ENCODE results near the gene SLC39A11.

The SLC39A11 gene

DNA sequence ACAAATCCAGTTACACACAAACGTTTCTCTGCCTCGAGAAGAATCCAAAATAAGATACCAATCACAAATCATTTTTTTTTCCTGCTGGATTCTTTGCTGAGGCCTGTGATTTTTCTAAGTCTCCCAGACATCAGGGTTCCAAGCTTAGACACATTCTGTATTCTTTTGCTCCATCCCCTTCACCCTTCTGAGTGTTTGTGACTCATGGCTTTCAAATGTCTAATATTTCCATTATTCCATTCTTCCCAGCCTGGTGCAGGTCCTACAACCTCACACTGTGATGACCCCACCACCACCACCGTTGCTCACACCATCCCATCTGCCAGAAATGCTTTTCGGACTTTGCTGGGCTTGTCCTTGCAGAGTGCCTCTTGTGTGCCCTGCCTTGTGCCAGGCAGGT lies 491.6 kb downstream of the SLC39A11 start:
- H3K27me3 ChIP-seq (ENCODE audit: control insufficient read depth in 1 of 2, insufficient read depth in 1 of 2, low read length in 2 of 2), result peaks cover 0 to 16% of the 10 kb centered on the region in 2 experiments
- H3K4ac ChIP-seq (ENCODE audit: low read depth in 1 of 2, low read length in 2 of 2), result no peak overlapping the region
- no peak overlapping the region for H2AFZ ChIP-seq (ENCODE audit: low read depth, low read length)
- H3K4me2 ChIP-seq (ENCODE audit: low read length, poor library complexity, severe bottlenecking), result no peak overlapping the region
- no peaks in the 10 kb centered on the region for H3K9me3 ChIP-seq (ENCODE audit: control insufficient read depth, low read length)
- peaks cover 7% of the 10 kb centered on the region for H3K79me1 ChIP-seq (replicated peaks; ENCODE audit: low read length, poor library complexity, severe bottlenecking)
- 64% methylated on average over 4 of the region's 4 CpGs for WGBS
- H3K18ac ChIP-seq (ENCODE audit: low read depth in 1 of 2, low read length in 2 of 2), result no peak overlapping the region
- H3K4me1 ChIP-seq (ENCODE audit: control insufficient read depth, insufficient read depth, low read depth, low read length), result peaks cover 19% of the 10 kb centered on the region
- no peak overlapping the region for H2BK120ac ChIP-seq (ENCODE audit: low read depth, low read length)
- no peak overlapping the region for H2BK12ac ChIP-seq (ENCODE audit: low read length in 2 of 2)
- no peak overlapping the region for H2BK15ac ChIP-seq (ENCODE audit: low read depth, poor library complexity, severe bottlenecking)
- no peak overlapping the region for H2BK5ac ChIP-seq (ENCODE audit: low read depth, low read length, poor library complexity, severe bottlenecking)
- no peak overlapping the region for H3K23ac ChIP-seq (ENCODE audit: low read length in 2 of 2)
- no peaks in the 10 kb centered on the region for H3K36me3 ChIP-seq (ENCODE audit: control insufficient read depth in 1 of 2, insufficient read depth in 2 of 2, low read depth in 1 of 2, low read length in 2 of 2)
- H3K27ac ChIP-seq (ENCODE audit: low read length, poor library complexity, severe bottlenecking), result peak overlapping the region; percentile 40
- peak overlapping the region in 1 of 2 experiments; percentile 19 for H3K14ac ChIP-seq (ENCODE audit: low read length in 2 of 2)
- H4K8ac ChIP-seq (ENCODE audit: low read length), result no peak overlapping the region
- no peak overlapping the region for H3K4me3 ChIP-seq (ENCODE audit: insufficient read depth in 1 of 2, low read depth in 1 of 2, low read length in 2 of 2)
- no peak overlapping the region for H4K91ac ChIP-seq (ENCODE audit: low read length)
- no peak for DNase-seq
- H3K9ac ChIP-seq (ENCODE audit: low read length), result no peak overlapping the region
- H2AK5ac ChIP-seq (ENCODE audit: low read length, severe bottlenecking), result no peak overlapping the region

GRCh38 chr17:72599891-72600290 lies 492.6 kb downstream of the SLC39A11 start:
- no peak overlapping the region for H3K14ac ChIP-seq (ENCODE audit: low read length in 2 of 2)
- no peak overlapping the region for H3K9ac ChIP-seq (ENCODE audit: low read length)
- DNase-seq, result no peak
- no peak overlapping the region for H3K4ac ChIP-seq (ENCODE audit: low read depth in 1 of 2, low read length in 2 of 2)
- no peak overlapping the region for H3K23ac ChIP-seq (ENCODE audit: low read length in 2 of 2)
- H3K18ac ChIP-seq (ENCODE audit: low read depth in 1 of 2, low read length in 2 of 2), result no peak overlapping the region
- no peak overlapping the region for H3K4me2 ChIP-seq (ENCODE audit: low read length, poor library complexity, severe bottlenecking)
- H3K4me3 ChIP-seq (ENCODE audit: insufficient read depth in 1 of 2, low read depth in 1 of 2, low read length in 2 of 2), result no peak overlapping the region
- no peak overlapping the region for H4K8ac ChIP-seq (ENCODE audit: low read length)
- H3K27ac ChIP-seq (ENCODE audit: low read length, poor library complexity, severe bottlenecking), result no peak overlapping the region
- WGBS, result 70% methylated on average over 4 of the region's 4 CpGs
- H2AK5ac ChIP-seq (ENCODE audit: low read length, severe bottlenecking), result peak overlapping the region; percentile 20
- H3K4me1 ChIP-seq (ENCODE audit: control insufficient read depth, insufficient read depth, low read depth, low read length), result peaks cover 19% of the 10 kb centered on the region
- no peak overlapping the region for H2BK120ac ChIP-seq (ENCODE audit: low read depth, low read length)
- H2BK5ac ChIP-seq (ENCODE audit: low read depth, low read length, poor library complexity, severe bottlenecking), result no peak overlapping the region
- no peaks in the 10 kb centered on the region for H3K36me3 ChIP-seq (ENCODE audit: control insufficient read depth in 1 of 2, insufficient read depth in 2 of 2, low read depth in 1 of 2, low read length in 2 of 2)
- H2AFZ ChIP-seq (ENCODE audit: low read depth, low read length), result no peak overlapping the region
- H3K9me3 ChIP-seq (ENCODE audit: control insufficient read depth, low read length), result no peaks in the 10 kb centered on the region
- H4K91ac ChIP-seq (ENCODE audit: low read length), result no peak overlapping the region
- peaks cover 7% of the 10 kb centered on the region for H3K79me1 ChIP-seq (replicated peaks; ENCODE audit: low read length, poor library complexity, severe bottlenecking)
- no peak overlapping the region for H2BK12ac ChIP-seq (ENCODE audit: low read length in 2 of 2)
- no peak overlapping the region for H2BK15ac ChIP-seq (ENCODE audit: low read depth, poor library complexity, severe bottlenecking)
- H3K27me3 ChIP-seq (ENCODE audit: control insufficient read depth in 1 of 2, insufficient read depth in 1 of 2, low read length in 2 of 2), result peaks cover 0 to 22% of the 10 kb centered on the region in 2 experiments

DNA sequence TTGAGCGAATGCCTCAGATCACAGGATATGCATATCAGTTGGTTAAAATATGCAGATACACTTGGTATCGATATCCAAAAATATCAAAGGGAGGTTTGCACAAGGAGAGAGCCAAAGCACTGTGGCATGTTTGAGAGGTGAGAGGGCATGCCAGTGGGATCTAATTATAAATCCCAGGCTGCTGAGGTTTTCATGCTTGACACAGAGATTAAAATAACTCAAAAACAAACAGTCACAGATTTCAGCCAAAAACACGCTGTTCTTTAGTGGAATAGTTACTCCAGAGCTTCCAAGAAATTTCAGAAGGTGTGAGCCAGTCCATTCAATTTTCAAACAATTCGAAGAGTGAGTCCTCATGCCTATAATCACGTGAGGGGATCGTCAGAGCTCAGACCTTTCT lies 493.8 kb downstream of the SLC39A11 start:
- peaks cover 4% of the 10 kb centered on the region for H3K79me1 ChIP-seq (replicated peaks; ENCODE audit: low read length, poor library complexity, severe bottlenecking)
- no peak overlapping the region for H3K9ac ChIP-seq (ENCODE audit: low read length)
- peaks cover 12% of the 10 kb centered on the region for H3K4me1 ChIP-seq (ENCODE audit: control insufficient read depth, insufficient read depth, low read depth, low read length)
- no peak overlapping the region for H2AK5ac ChIP-seq (ENCODE audit: low read length, severe bottlenecking)
- no peak for DNase-seq
- no peak overlapping the region for H3K23ac ChIP-seq (ENCODE audit: low read length in 2 of 2)
- H3K4me3 ChIP-seq (ENCODE audit: insufficient read depth in 1 of 2, low read depth in 1 of 2, low read length in 2 of 2), result no peak overlapping the region
- H2BK15ac ChIP-seq (ENCODE audit: low read depth, poor library complexity, severe bottlenecking), result no peak overlapping the region
- no peak overlapping the region for H2AFZ ChIP-seq (ENCODE audit: low read depth, low read length)
- H3K36me3 ChIP-seq (ENCODE audit: control insufficient read depth in 1 of 2, insufficient read depth in 2 of 2, low read depth in 1 of 2, low read length in 2 of 2), result no peaks in the 10 kb centered on the region
- H4K91ac ChIP-seq (ENCODE audit: low read length), result no peak overlapping the region
- WGBS, result 90% methylated on average over 6 of the region's 6 CpGs
- H3K9me3 ChIP-seq (ENCODE audit: control insufficient read depth, low read length), result no peaks in the 10 kb centered on the region
- H3K14ac ChIP-seq (ENCODE audit: low read length in 2 of 2), result no peak overlapping the region
- H2BK12ac ChIP-seq (ENCODE audit: low read length in 2 of 2), result no peak overlapping the region
- no peak overlapping the region for H3K18ac ChIP-seq (ENCODE audit: low read depth in 1 of 2, low read length in 2 of 2)
- H2BK120ac ChIP-seq (ENCODE audit: low read depth, low read length), result no peak overlapping the region
- no peak overlapping the region for H4K8ac ChIP-seq (ENCODE audit: low read length)
- H3K4ac ChIP-seq (ENCODE audit: low read depth in 1 of 2, low read length in 2 of 2), result no peak overlapping the region
- H3K4me2 ChIP-seq (ENCODE audit: low read length, poor library complexity, severe bottlenecking), result no peak overlapping the region
- H2BK5ac ChIP-seq (ENCODE audit: low read depth, low read length, poor library complexity, severe bottlenecking), result no peak overlapping the region
- no peak overlapping the region for H3K27ac ChIP-seq (ENCODE audit: low read length, poor library complexity, severe bottlenecking)
- H3K27me3 ChIP-seq (ENCODE audit: control insufficient read depth in 1 of 2, insufficient read depth in 1 of 2, low read length in 2 of 2), result peaks cover 0 to 22% of the 10 kb centered on the region in 2 experiments

- no peak overlapping the region for H3K9ac ChIP-seq (ENCODE audit: low read length)
- peaks cover 8% of the 10 kb centered on the region for H3K4me1 ChIP-seq (ENCODE audit: control insufficient read depth, insufficient read depth, low read depth, low read length)
- no peak overlapping the region for H3K18ac ChIP-seq (ENCODE audit: low read depth in 1 of 2, low read length in 2 of 2)
- H3K14ac ChIP-seq (ENCODE audit: low read length in 2 of 2), result no peak overlapping the region
- 79% methylated on average over 7 of the region's 9 CpGs for WGBS
- no peaks in the 10 kb centered on the region for H3K9me3 ChIP-seq (ENCODE audit: control insufficient read depth, low read length)
- H2BK15ac ChIP-seq (ENCODE audit: low read depth, poor library complexity, severe bottlenecking), result no peak overlapping the region
- no peak overlapping the region for H3K27ac ChIP-seq (ENCODE audit: low read length, poor library complexity, severe bottlenecking)
- no peak overlapping the region for H2BK12ac ChIP-seq (ENCODE audit: low read length in 2 of 2)
- H4K91ac ChIP-seq (ENCODE audit: low read length), result no peak overlapping the region
- H3K27me3 ChIP-seq (ENCODE audit: control insufficient read depth in 1 of 2, insufficient read depth in 1 of 2, low read length in 2 of 2), result peaks cover 0 to 22% of the 10 kb centered on the region in 2 experiments
- no peak overlapping the region for H3K4ac ChIP-seq (ENCODE audit: low read depth in 1 of 2, low read length in 2 of 2)
- no peak overlapping the region for H3K4me3 ChIP-seq (ENCODE audit: insufficient read depth in 1 of 2, low read depth in 1 of 2, low read length in 2 of 2)
- H2AK5ac ChIP-seq (ENCODE audit: low read length, severe bottlenecking), result peak overlapping the region; percentile 43
- H3K4me2 ChIP-seq (ENCODE audit: low read length, poor library complexity, severe bottlenecking), result no peak overlapping the region
- H2BK120ac ChIP-seq (ENCODE audit: low read depth, low read length), result no peak overlapping the region
- peaks cover 4% of the 10 kb centered on the region for H3K79me1 ChIP-seq (replicated peaks; ENCODE audit: low read length, poor library complexity, severe bottlenecking)
- H4K8ac ChIP-seq (ENCODE audit: low read length), result no peak overlapping the region
- no peak overlapping the region for H2BK5ac ChIP-seq (ENCODE audit: low read depth, low read length, poor library complexity, severe bottlenecking)
- H2AFZ ChIP-seq (ENCODE audit: low read depth, low read length), result no peak overlapping the region
- no peak overlapping the region for H3K23ac ChIP-seq (ENCODE audit: low read length in 2 of 2)
- DNase-seq, result no peak
- H3K36me3 ChIP-seq (ENCODE audit: control insufficient read depth in 1 of 2, insufficient read depth in 2 of 2, low read depth in 1 of 2, low read length in 2 of 2), result no peaks in the 10 kb centered on the region
These were observed 495.0 kb downstream of the SLC39A11 start for GRCh38 chr17:72597354-72598087.

All from mesenchymal stem cell (in vitro differentiated cells and primary cell).